ENCODE results near the gene UNC5B. TPM values are rescaled to one million over a fixed set of nuclear protein-coding genes. Genes with fewer than 3 reads are reported as not detected.

Gene UNC5B
- total RNA-seq, 2 experiments from 2014 or later = 0.07 TPM

DNA sequence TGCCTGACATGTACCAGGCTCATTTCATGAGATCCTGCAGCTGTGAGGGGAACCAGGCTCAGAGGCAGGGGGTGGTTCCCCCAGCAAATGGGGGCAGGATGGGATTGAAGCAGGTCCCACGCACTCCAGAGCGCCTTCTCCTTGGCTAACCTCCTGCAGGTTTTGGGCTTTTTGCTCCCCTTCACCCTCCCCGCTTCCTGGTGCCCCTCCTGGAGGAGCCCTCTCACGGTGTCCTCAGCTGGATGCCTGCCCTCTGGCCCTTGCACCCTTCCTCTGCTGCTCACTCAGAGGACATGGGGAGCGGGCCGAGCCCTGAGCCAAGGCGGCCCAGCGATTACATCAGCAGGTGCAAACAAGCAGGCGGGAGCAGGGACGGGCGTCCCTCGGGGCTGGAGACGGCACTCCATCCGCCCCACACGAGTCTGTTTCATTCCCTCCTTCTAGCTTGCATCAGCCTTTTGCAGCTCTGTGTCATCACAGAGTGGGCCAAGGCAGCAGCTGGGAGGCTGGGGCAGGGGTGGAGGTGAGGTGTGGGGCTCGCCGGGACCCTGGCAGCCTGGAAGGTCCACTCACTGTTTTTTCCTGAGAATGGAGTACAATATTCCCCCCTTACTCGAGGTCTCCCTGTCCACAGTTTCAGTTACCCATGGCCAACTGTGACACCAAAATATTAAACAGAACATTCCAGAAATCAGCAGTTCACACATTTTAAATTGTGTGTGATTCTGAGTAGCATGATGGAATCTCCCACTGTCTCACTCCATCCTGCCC, 54.0 kb downstream of the UNC5B start:
- TF ChIP-seq, protein P1, sequence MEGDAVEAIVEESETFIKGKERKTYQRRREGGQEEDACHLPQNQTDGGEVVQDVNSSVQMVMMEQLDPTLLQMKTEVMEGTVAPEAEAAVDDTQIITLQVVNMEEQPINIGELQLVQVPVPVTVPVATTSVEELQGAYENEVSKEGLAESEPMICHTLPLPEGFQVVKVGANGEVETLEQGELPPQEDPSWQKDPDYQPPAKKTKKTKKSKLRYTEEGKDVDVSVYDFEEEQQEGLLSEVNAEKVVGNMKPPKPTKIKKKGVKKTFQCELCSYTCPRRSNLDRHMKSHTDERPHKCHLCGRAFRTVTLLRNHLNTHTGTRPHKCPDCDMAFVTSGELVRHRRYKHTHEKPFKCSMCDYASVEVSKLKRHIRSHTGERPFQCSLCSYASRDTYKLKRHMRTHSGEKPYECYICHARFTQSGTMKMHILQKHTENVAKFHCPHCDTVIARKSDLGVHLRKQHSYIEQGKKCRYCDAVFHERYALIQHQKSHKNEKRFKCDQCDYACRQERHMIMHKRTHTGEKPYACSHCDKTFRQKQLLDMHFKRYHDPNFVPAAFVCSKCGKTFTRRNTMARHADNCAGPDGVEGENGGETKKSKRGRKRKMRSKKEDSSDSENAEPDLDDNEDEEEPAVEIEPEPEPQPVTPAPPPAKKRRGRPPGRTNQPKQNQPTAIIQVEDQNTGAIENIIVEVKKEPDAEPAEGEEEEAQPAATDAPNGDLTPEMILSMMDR (IDR thresholded peaks at IDR 0.05) = no peak
- Mint-ChIP-seq H3K27me3 (peaks cover 1% of the 10 kb centered on the region), H3K9me3 (no peaks in the 10 kb centered on the region), H3K36me3 (ENCODE audit: low read depth) (no peaks in the 10 kb centered on the region), H3K4me3 (no peak overlapping the region), H3K27ac (no peak overlapping the region), H3K4me1 (ENCODE audit: low read depth) (no peaks in the 10 kb centered on the region)
- POLR2A ChIA-PET = no interaction called here
- ATAC-seq = no peak
- CTCF ChIA-PET = interaction anchor here (0.8 to 1.3 kb wide), 4 partner anchors 8 to 357 kb away, joined by 3 to 4 read pairs (median 3); no protein-coding TSS in a partner anchor
- intact Hi-C loops (cut with micrococcal nuclease) = no loop called here
- DNase-seq = no peak

- H3K4me1 Mint-ChIP-seq (ENCODE audit: low read depth) = no peaks in the 10 kb centered on the region
Observed at GRCh38 chr10:71266918-71267442, 54.6 kb downstream of the UNC5B start.

DNA sequence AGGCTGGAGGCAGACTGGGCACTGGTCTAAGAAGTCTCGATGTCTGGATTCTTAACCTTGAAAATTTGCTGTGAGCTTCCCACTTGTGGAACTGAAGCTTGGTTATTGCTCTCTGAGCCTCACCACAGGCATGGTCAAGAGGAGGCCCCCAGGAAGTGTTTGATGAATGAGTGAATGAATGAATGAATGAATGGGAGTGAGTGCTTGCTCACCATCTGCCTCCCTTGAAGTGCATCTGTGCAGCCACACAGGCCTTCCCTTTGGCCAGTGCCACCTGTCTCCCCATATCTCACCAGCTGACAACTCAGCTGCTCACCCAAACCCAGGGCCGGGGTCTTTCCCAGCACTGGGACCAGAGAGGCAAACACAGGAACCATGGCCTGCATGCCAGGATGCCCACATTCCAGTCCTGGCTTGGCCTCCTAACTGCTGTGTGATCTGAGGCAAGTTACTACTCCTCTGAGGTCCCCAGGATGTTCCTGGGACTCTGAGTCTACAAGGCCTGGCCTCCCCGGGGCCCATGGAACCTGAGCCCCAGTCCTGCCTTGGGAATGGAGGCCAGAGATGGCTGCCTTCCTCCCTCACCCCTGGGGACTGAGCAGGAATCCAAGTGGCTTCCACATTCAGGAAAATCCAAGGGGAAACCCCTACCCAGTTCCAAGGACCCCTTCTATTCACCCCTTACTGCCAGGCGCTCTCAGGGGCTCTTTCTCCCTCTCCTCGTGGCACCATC, 55.3 kb downstream of the UNC5B start:
- H3K9me3 Mint-ChIP-seq = no peaks in the 10 kb centered on the region
- H3K27ac Mint-ChIP-seq = no peak overlapping the region
- H3K4me1 Mint-ChIP-seq (ENCODE audit: low read depth) = no peaks in the 10 kb centered on the region
- TF ChIP-seq, protein P1 (IDR thresholded peaks at IDR 0.05) = no peak
- no peak overlapping the region for H3K4me3 Mint-ChIP-seq
- ChIA-PET POLR2A (no interaction called here), CTCF (interaction anchor here (1.1 to 1.3 kb wide), 4 partner anchors 9 to 358 kb away, joined by 3 to 4 read pairs (median 3); no protein-coding TSS in a partner anchor)
- peaks cover 1% of the 10 kb centered on the region for H3K27me3 Mint-ChIP-seq
- no peaks in the 10 kb centered on the region for H3K36me3 Mint-ChIP-seq (ENCODE audit: low read depth)
- intact Hi-C loops (cut with micrococcal nuclease) = no loop called here
- DNase-seq = no peak
- no peak for ATAC-seq

More at GRCh38 chr10:71266918-71267442, 54.6 kb downstream of the UNC5B start:
- H3K27ac Mint-ChIP-seq = no peak overlapping the region
- TF ChIP-seq, protein P1 (IDR thresholded peaks at IDR 0.05) = no peak
- H3K27me3 Mint-ChIP-seq = peaks cover 1% of the 10 kb centered on the region
- ChIA-PET CTCF (interaction anchor here (1.1 to 1.3 kb wide), 4 partner anchors 8 to 357 kb away, joined by 3 to 4 read pairs (median 3); no protein-coding TSS in a partner anchor), POLR2A (no interaction called here)
- DNase-seq (no peak), ATAC-seq (no peak)
- intact Hi-C loops (cut with micrococcal nuclease) = no loop called here
- no peak overlapping the region for H3K4me3 Mint-ChIP-seq
- H3K9me3 Mint-ChIP-seq = no peaks in the 10 kb centered on the region
- no peaks in the 10 kb centered on the region for H3K36me3 Mint-ChIP-seq (ENCODE audit: low read depth)

GRCh38 chr10:71268247-71268691, 55.9 kb downstream of the UNC5B start:
- ChIA-PET CTCF (interaction anchor here (1.2 kb wide), 1 partner anchor 11 kb away, joined by 3 read pairs; no protein-coding TSS in a partner anchor), POLR2A (no interaction called here)
- intact Hi-C loops (cut with micrococcal nuclease) = no loop called here
- TF ChIP-seq, protein P1 (IDR thresholded peaks at IDR 0.05) = no peak
- no peaks in the 10 kb centered on the region for H3K36me3 Mint-ChIP-seq (ENCODE audit: low read depth)
- H3K9me3 Mint-ChIP-seq = no peaks in the 10 kb centered on the region
- H3K27me3 Mint-ChIP-seq = peaks cover 1% of the 10 kb centered on the region
- no peak overlapping the region for H3K4me3 Mint-ChIP-seq
- ATAC-seq (no peak), DNase-seq (no peak)
- no peak overlapping the region for H3K27ac Mint-ChIP-seq
- no peaks in the 10 kb centered on the region for H3K4me1 Mint-ChIP-seq (ENCODE audit: low read depth)
